Measurements from ENCODE around the gene SECISBP2.

GRCh38 chr9:89383030-89383720, 64.9 kb downstream of the SECISBP2 start:
- no peak for TF ChIP-seq POLR2A (IDR thresholded peaks at IDR 0.05; ENCODE audit: low read depth, low read length)
- no peak for TF ChIP-seq POLR2AphosphoS5 (IDR thresholded peaks at IDR 0.05; ENCODE audit: low read depth, low read length)
